Amygdala (tissue), 56 donors: ENCODE results near the gene CEP78.

Source experiments
- DNase-seq, 56 donors: peaks; one replicate each; lab custom pipeline; 2025; lab: John Stamatoyannopoulos, UW

The CEP78 gene

GRCh38 chr9:78325846-78326360, 90.0 kb downstream of the CEP78 start:
- no peak for DNase-seq

- DNase-seq = no peak
These were observed 90.7 kb downstream of the CEP78 start for GRCh38 chr9:78326564-78326963.
